NB4 (cell line): ENCODE measurements around the gene SELPLG.
"Not testable (repeated sequence)": the region's sequence is repeated elsewhere in the genome, so short reads cannot be mapped to it uniquely, and the experiment has no call there.

Experiments used
- DNase-seq: peaks from one replicate; pipeline ENCODE4 v3.0.0; 2010; ENCODE audit warnings: low read depth
- H3K4me3 ChIP-seq: one replicate; pipeline ENCODE4 v1.5.1; 2011; ENCODE audit warnings: mild to moderate bottlenecking, low read depth, low read length, moderate library complexity
- MYC ChIP-seq: IDR thresholded peaks from 2 replicates; pipeline ENCODE4 v1.6.1; 2011; ENCODE audit warnings: low read depth, low read length
- POLR2A ChIP-seq: IDR thresholded peaks from 2 replicates; pipeline ENCODE4 v1.6.1; 2011; ENCODE audit warnings: mild to moderate bottlenecking; ENCODE audit not compliant: insufficient read length; ENCODE audit errors: extremely low read depth
- TF ChIP-seq, protein P1 (sequence below): IDR thresholded peaks from one replicate; pipeline ENCODE4 v1.5.1; 2012; ENCODE audit warnings: low read depth, low read length
- TF ChIP-seq, protein P2 (sequence below): IDR thresholded peaks from 2 replicates; pipeline ENCODE4 v1.6.1; 2011; ENCODE audit warnings: low read depth, low read length

The SELPLG gene

GRCh38 chr12:108578813-108579212 lies 54.9 kb downstream of the SELPLG start:
- TF ChIP-seq, protein P1, sequence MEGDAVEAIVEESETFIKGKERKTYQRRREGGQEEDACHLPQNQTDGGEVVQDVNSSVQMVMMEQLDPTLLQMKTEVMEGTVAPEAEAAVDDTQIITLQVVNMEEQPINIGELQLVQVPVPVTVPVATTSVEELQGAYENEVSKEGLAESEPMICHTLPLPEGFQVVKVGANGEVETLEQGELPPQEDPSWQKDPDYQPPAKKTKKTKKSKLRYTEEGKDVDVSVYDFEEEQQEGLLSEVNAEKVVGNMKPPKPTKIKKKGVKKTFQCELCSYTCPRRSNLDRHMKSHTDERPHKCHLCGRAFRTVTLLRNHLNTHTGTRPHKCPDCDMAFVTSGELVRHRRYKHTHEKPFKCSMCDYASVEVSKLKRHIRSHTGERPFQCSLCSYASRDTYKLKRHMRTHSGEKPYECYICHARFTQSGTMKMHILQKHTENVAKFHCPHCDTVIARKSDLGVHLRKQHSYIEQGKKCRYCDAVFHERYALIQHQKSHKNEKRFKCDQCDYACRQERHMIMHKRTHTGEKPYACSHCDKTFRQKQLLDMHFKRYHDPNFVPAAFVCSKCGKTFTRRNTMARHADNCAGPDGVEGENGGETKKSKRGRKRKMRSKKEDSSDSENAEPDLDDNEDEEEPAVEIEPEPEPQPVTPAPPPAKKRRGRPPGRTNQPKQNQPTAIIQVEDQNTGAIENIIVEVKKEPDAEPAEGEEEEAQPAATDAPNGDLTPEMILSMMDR = no peak
- TF ChIP-seq MYC (no peak), POLR2A (no peak)
- TF ChIP-seq, protein P2, sequence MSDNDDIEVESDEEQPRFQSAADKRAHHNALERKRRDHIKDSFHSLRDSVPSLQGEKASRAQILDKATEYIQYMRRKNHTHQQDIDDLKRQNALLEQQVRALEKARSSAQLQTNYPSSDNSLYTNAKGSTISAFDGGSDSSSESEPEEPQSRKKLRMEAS = no peak
- no peak overlapping the region for H3K4me3 ChIP-seq
- DNase-seq = no peak

DNA sequence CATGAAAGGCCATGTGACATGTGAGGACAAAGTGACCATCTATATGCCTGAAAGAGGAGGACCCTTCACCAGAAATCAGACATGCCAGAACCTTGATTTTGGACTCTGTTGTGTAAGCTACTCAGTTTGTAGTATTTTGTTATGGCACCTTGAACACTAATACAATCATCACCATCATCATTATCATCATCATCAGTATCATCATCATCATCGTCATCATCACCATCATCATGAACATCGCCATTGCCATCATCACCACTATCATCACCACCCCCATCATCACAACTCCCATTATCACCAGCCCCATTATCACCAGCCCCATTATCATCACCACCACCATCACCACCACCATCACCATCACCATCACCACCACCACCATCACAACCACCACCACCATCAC lies 55.4 kb downstream of the SELPLG start:
- TF ChIP-seq, protein P1 = no peak
- no peak for TF ChIP-seq MYC
- TF ChIP-seq, protein P2 = no peak
- no peak for TF ChIP-seq POLR2A

DNA sequence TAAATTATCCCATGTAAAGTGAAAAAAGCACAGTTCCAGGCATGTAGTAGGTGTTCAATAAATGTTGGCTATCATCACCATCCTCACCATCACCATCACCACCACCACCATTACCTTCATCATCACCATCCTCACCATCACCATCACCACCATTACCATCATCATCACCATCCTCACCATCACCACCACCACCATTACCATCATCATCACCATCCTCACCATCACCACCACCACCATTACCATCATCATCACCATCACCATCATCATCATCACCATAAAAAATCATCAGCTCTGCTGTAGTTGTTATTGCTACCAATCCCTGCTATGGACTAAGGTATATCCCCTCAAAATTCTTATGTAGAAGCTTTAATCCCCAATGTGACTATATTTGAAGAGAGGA lies 56.2 kb downstream of the SELPLG start:
- DNase-seq = no peak
- TF ChIP-seq, protein P1 = no peak
- no peak for TF ChIP-seq POLR2A
- TF ChIP-seq, protein P2 = no peak
- no peak for TF ChIP-seq MYC
- H3K4me3 ChIP-seq = no peak overlapping the region

More for the DNA sequence above, 55.4 kb downstream of the SELPLG start:
- DNase-seq = no peak
- H3K4me3 ChIP-seq = no peak overlapping the region

- H3K4me3 ChIP-seq = no peak overlapping the region
- no peak for DNase-seq
- TF ChIP-seq MYC (no peak), POLR2A (no peak)
- TF ChIP-seq, protein P2 = no peak
- TF ChIP-seq, protein P1 = no peak
Observed at GRCh38 chr12:108576660-108577234, 56.9 kb downstream of the SELPLG start.

DNA sequence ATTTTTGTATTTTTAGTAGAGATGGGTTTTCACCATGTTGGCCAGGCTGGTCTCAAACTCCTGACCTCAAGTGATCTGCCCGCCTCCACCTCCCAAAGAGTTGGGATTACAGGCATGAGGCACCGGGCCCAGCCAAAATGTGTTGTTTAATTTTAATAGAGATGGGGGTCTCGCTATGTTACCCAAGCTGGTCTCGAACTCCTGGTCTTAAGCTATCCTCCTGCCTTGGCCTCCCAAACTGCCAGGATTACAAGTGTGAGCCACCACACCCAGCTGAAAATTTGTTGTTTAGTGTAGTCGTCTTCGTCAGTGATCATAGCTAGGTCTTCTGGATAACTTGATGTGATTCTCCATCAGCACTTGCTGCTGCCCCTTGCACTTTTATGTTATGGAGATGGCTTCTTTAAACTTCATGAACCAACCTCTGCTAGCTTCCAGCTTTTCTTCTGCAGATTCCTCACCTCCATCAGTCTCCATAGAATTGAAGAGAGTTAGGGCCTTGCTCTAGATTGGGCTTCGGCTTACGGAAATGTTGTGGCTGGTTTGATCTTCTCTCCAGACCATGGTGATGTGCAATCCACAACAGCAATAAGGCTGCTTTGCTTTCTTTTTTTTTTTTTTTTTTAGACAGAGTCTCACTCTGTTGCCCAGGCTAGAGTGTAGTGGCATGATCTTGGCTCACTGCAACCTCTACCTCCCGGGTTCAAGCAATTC lies 58.3 kb downstream of the SELPLG start:
- TF ChIP-seq POLR2A (no peak), MYC (no peak)
- TF ChIP-seq, protein P2 = no peak
- TF ChIP-seq, protein P1 = no peak
- H3K4me3 ChIP-seq = no peak overlapping the region
- DNase-seq = no peak

GRCh38 chr12:108574276-108574675 lies 59.4 kb downstream of the SELPLG start:
- H3K4me3 ChIP-seq, DNase-seq: not testable (repeated sequence)
